Measurements from ENCODE around the gene INF2.

DNA sequence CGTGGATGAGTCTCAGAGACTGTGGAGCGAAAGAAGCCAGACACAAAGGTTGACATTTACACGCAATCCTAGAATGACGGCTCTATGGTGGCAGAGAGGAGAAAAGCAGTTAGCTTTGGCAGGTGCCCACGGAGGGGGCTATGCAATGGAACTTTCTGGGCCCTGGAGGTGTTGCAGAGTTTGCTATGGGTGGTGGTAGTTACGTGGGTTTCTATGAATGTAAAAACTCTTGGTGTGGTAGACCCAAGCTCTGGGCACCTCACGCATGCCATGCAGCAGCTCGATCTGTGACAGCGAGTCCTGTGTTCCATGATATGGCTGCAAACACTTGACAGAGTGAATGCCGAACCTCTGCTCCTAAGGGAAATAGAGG is 5.0 kb upstream of the INF2 start:
- TF ChIP-seq CSDC2 (CRISPR knock-in tag; IDR thresholded peaks at IDR 0.05) (no peak), ZC3H10 (CRISPR knock-in tag; IDR thresholded peaks at IDR 0.05) (no peak), ZFP30 (CRISPR knock-in tag; IDR thresholded peaks at IDR 0.05) (no peak), BACH2 (CRISPR knock-in tag; IDR thresholded peaks at IDR 0.05; ENCODE audit: borderline replicate concordance) (no peak), TSHZ2 (CRISPR knock-in tag; IDR thresholded peaks at IDR 0.05) (no peak), ZFP3 (CRISPR knock-in tag; IDR thresholded peaks at IDR 0.05) (no peak), RARB (CRISPR knock-in tag; IDR thresholded peaks at IDR 0.05) (no peak)
- TF ChIP-seq, protein P1, sequence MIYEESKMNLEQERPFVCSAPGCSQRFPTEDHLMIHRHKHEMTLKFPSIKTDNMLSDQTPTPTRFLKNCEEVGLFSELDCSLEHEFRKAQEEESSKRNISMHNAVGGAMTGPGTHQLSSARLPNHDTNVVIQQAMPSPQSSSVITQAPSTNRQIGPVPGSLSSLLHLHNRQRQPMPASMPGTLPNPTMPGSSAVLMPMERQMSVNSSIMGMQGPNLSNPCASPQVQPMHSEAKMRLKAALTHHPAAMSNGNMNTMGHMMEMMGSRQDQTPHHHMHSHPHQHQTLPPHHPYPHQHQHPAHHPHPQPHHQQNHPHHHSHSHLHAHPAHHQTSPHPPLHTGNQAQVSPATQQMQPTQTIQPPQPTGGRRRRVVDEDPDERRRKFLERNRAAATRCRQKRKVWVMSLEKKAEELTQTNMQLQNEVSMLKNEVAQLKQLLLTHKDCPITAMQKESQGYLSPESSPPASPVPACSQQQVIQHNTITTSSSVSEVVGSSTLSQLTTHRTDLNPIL (CRISPR knock-in tag; IDR thresholded peaks at IDR 0.05; ENCODE audit: low read depth): no peak

All from SK-N-SH treated with all-trans-retinoic acid at 6 μM for 48 hours (cell line).